SK-N-DZ (cell line): ENCODE data around the gene EOGT.

Experiments
- DNase-seq: peaks from one replicate; pipeline ENCODE4 v3.0.0-alpha.2; 2015; ENCODE audit warnings: low spot score
- small RNA-seq, 2 experiments: library from RNA; depleted of rRNA; stranded (forward); fragments of <200 nt; gene quantifications; one replicate each; pipeline ENCODE3, GENCODE V24; 2014

The EOGT gene

DNA sequence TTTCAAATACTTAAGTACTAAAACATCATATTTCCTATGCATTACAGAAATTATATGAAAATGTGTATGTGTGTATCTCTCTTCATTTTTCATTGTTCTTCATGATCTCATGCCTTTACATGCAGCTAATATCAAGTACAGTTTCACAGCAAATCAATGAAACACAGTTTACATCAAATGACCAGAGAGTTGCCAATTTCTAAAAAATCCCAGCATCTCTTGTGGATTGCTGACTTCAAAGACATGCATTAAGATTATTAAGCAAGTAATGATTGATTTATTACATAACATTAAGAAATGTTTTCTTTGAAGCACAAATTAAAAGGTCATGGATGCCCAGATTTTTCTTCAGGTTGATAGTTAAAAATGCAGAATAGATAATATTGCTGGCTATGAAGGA lies 50.1 kb downstream of the EOGT start:
- DNase-seq = no peak

DNA sequence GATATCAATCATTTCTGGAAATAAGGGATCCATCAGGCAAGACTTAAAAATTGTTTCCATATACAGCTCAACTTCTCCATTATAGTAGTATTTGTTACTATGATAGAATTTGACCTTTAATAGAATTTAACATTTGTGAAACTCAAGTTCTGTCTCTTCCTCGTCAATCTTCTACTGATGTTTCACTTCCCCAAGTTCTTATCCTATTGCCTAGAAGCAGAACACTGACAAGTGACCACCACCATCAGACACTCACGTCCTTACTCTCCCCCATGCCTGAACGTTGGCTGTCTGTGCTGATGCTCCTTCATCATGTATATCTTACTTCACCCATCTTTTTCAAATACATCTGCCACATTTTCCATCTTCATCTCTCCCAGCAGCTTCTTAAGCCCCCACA lies 54.6 kb downstream of the EOGT start:
- no peak for DNase-seq

DNA sequence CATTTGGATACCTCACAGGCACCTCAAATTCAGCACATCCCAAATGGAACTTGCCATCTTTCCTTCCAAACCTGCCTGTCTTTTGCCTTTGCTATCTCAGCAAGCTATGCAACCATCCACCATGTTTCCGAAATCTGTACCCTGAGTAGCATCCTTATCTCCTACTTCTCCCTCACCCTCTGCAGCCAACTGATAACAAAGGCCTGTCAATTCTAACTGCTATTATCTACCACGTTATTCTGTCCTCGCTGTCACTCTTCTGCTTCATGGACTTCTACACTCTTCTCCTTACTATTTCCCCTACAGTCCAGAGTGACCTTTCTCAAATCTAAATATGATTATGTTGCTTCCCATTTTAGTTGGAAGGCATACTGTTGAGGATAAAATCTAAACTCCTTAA lies 55.6 kb downstream of the EOGT start:
- no peak for DNase-seq

DNA sequence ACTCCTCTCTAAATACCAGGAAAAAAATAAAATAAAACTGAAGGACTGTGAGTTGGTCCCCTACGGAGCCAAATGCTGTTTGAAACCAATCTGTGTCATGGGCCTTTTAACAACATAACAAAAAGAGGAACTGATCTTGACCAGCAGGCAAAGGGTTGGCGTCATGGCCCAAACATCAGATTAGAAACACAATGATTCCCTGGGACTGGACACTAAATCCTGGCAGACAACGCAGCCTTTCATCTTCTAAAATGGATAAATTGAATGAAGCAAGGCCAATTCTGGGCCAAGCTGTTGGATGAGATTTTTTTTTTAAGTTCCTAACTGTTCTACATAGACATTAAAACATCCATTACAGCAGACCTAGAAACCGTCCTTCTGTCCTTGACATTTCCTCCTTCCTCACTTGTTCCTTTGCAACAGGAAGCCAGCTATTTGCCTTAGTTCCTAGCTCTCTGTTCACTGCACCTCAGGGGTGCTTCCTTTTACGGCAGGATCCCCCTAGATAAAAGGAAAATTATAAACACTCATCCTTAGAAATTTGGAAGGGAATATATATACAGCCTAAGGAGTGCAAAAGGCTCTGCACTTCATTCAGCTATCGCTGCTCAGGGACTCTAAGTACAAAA lies 59.6 kb downstream of the EOGT start:
- DNase-seq = no peak

- no peak for DNase-seq
These were observed 68.3 kb downstream of the EOGT start for GRCh38 chr3:68945225-68945624.

- DNase-seq = no peak
These were observed 69.6 kb downstream of the EOGT start for GRCh38 chr3:68943753-68944500.

DNA sequence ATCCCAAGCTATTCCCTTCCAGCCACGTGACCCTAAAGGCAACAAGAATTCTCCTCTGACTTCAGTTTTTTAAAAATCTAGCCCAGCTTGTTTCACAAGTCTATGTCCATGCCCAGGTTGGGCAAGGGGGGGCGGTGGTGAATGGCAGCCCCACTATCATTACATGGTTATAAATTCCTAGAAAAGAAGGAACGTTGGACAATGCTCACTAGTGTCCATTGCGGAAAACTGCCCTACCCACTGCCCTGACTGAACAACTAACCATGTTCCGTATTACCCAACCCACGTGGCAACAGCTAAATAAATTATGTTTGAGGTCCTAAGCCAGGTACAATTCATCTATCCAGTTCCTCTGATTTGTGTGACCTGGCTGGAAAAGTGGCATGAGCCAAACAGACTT lies 72.4 kb downstream of the EOGT start:
- no peak for DNase-seq

DNA sequence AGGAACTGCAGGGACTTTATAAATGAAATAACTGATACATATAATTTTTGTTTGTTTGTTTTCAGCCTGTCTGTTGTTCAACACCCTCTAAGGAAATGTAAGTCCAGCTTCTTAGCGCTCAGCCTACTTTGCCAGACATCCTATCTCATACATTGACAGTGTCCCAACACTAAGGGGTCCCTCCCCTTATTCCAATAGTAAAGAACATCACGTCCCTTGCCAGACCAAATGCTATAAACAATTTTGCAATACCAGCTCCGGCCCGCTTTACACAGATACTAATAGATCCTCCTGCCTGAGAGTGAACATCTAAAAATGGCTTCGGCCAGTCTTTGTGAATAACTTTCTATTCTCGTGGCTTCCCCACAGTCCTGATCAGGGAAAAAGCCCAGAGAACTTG lies 76.6 kb downstream of the EOGT start:
- DNase-seq = no peak

- no peak for DNase-seq
These were observed 77.7 kb downstream of the EOGT start for GRCh38 chr3:68935778-68936177.

DNA sequence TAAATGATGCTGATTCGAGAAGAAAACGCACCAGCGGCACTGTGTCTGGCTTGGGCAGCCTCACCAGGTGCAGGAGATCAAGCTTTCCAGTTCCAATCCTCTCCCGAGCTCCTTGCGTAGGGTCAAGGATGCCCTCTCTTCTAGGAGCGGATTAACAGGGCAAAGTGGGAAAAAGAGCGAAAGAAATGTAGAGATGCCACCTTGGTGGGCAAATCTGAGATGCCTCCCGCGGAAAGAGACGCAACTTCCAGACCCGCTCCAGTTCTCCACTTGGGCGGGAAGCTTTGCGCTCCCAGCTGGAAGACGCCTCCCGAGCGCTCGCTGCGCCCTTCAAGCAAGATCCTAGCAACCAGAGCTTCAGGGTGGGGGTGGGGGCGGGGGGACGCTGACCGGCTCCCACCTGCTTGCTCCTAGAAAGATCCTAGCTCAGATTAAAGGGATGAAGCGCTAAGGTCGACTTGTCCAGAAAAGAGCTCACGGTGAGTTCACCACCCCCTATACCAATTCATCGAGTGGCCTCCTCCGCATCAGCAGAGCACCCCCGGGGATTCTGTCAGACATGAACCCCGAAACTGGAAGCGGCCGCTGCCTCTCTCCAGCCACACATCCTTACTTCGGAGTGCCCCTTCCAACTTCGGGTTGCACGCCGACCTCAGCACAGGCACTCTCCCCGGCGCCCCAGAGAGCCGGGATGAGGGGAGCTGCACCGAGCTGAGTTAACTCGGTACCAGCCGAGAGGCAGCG lies 81.9 kb downstream of the EOGT start:
- no peak for DNase-seq

Small RNA genes within 50 kb of the gene (small RNA-seq; reads per million reads assigned to genes)
- gene MIR3136 = 0 to 0.04 reads per million in 2 experiments
